ENCODE data around the gene HINT3. TPM values are rescaled to one million over a fixed set of nuclear protein-coding genes. Genes with fewer than 3 reads are reported as not detected.

The HINT3 gene
- total RNA-seq, 1 donor from 2014 or later, result 11.8 TPM

DNA sequence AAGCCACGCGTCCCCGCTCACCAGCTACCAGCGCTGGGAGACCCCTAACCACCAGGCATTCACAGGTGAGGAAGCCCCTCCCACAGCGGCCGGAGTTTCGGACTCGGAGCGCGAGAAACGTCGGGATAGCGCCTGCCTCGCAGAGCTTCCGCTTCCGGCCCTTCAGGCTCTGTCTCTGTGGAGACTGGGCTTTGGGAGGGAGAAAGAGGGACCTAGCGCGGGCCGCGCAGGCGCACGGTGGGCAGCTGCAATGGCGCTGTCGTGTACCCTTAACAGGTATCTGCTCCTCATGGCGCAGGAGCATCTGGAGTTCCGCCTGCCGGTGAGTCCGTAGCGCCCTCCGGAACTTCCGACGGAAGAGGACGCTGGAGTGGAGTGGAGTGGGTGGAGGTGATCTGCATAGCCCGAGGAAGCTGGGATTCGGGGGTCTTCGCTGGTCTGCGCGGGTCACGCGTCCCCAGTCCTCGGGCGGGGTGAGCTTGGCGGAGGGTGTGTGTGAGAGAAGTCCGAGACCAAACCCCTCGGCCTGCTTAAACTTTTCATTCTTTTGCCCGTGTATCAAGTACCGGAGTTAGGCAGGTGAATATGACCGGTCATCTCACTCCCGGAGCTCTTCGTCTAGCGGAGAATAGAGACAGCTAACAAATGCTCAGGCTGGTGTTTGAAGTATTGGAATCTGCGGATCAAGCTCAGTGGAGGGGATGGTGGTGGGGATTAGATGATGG, 29.9 kb downstream of the HINT3 start, which contains the start of gene TRMT11:
Gene TRMT11, plus strand, starts transcription at position 240 of the 725 bp plus-strand sequence. Its CDS starts 11 bp downstream, at position 251.
- DNase-seq (ENCODE audit: low read depth) (peak; percentile 74), FAIRE-seq (no peak)
- Mint-ChIP-seq H3K4me1 (ENCODE audit: low read depth, unreplicated experiment) (peaks cover 22% of the 10 kb centered on the region), H3K27me3 (ENCODE audit: low read depth, unreplicated experiment) (no peaks in the 10 kb centered on the region), H3K36me3 (ENCODE audit: low read depth, unreplicated experiment) (no peaks in the 10 kb centered on the region), H3K4me3 (ENCODE audit: unreplicated experiment) (peak within 1 kb of the TSS; percentile 15), H3K9me3 (ENCODE audit: unreplicated experiment) (no peaks in the 10 kb centered on the region), H3K27ac (ENCODE audit: unreplicated experiment) (no peak within 1 kb of the TSS)
- Histone ChIP-seq H3K79me2 (ENCODE audit: insufficient read depth, low read length) (peaks cover 48% of the 10 kb centered on the region), H3K4me2 (ENCODE audit: low read length) (peak within 1 kb of the TSS; percentile 87), H3K36me3 (ENCODE audit: insufficient read depth, low read length) (no peaks in the 10 kb centered on the region), H4K20me1 (ENCODE audit: insufficient read depth, low read length) (peaks cover 21% of the 10 kb centered on the region), H3K9me3 (ENCODE audit: insufficient read depth, low read depth, low read length) (no peaks in the 10 kb centered on the region), H2AFZ (ENCODE audit: low read depth, low read length) (peak within 1 kb of the TSS; percentile 93), H3K27ac (ENCODE audit: low read depth, low read length) (peak within 1 kb of the TSS; percentile 61), H3K4me3 (ENCODE audit: insufficient read depth, low read depth, low read length) (peak within 1 kb of the TSS; percentile 85), H3K4me1 (ENCODE audit: insufficient read depth, low read length) (peaks cover 26% of the 10 kb centered on the region), H3K9ac (ENCODE audit: low read length) (peak within 1 kb of the TSS; percentile 87), H3K27me3 (ENCODE audit: insufficient read depth, low read length) (no peaks in the 10 kb centered on the region)
- TF ChIP-seq EZH2 (IDR thresholded peaks at IDR 0.05; ENCODE audit: insufficient read depth, low read length), result no peak
- no peak for TF ChIP-seq CTCF (IDR thresholded peaks at IDR 0.05; ENCODE audit: insufficient read depth, low read depth, low read length)

DNA sequence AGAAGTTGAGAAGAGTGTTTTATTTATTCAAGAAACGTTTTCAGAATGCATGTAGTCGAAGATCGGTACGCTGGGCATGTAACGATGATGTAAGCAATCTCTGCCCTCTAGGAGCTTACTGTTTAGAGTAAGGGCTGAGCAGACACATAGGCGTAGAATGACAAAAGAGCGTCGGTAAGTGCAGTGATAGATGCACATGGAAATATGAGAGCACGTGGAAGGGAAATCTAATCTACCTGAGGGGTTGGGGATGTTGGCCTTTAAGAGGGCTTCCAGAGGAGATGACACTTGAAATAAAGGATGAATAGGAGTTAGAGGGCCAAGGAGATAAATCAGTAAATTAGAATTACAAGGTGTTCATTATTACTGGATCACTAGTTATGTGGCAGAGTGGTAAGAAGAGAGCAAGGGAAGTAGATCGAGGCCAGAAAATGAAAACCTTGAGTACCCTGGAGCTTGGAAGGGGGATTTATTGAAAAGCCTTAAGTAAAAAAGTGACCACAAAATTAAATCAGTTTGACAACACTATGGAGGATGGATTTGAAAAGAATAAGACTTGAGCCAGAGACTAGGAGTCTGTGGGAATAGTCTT, 30.6 kb downstream of the HINT3 start:
- Mint-ChIP-seq H3K4me3 (ENCODE audit: unreplicated experiment) (no peak overlapping the region), H3K4me1 (ENCODE audit: low read depth, unreplicated experiment) (peaks cover 22% of the 10 kb centered on the region), H3K36me3 (ENCODE audit: low read depth, unreplicated experiment) (no peaks in the 10 kb centered on the region), H3K27me3 (ENCODE audit: low read depth, unreplicated experiment) (no peaks in the 10 kb centered on the region), H3K27ac (ENCODE audit: unreplicated experiment) (no peak overlapping the region), H3K9me3 (ENCODE audit: unreplicated experiment) (no peaks in the 10 kb centered on the region)
- Histone ChIP-seq H3K9ac (ENCODE audit: low read length) (peak overlapping the region; percentile 87), H3K36me3 (ENCODE audit: insufficient read depth, low read length) (no peaks in the 10 kb centered on the region), H3K27me3 (ENCODE audit: insufficient read depth, low read length) (no peaks in the 10 kb centered on the region), H3K4me1 (ENCODE audit: insufficient read depth, low read length) (peaks cover 26% of the 10 kb centered on the region), H3K79me2 (ENCODE audit: insufficient read depth, low read length) (peaks cover 55% of the 10 kb centered on the region), H3K9me3 (ENCODE audit: insufficient read depth, low read depth, low read length) (no peaks in the 10 kb centered on the region), H4K20me1 (ENCODE audit: insufficient read depth, low read length) (peaks cover 23% of the 10 kb centered on the region), H2AFZ (ENCODE audit: low read depth, low read length) (peak overlapping the region; percentile 93), H3K4me2 (ENCODE audit: low read length) (peak overlapping the region; percentile 87), H3K27ac (ENCODE audit: low read depth, low read length) (peak overlapping the region; percentile 61), H3K4me3 (ENCODE audit: insufficient read depth, low read depth, low read length) (peak overlapping the region; percentile 85)
- no peak for TF ChIP-seq EZH2 (IDR thresholded peaks at IDR 0.05; ENCODE audit: insufficient read depth, low read length)
- no peak for TF ChIP-seq CTCF (IDR thresholded peaks at IDR 0.05; ENCODE audit: insufficient read depth, low read depth, low read length)
- DNase-seq (ENCODE audit: low read depth) (peak; percentile 22), FAIRE-seq (no peak)

Data from astrocyte (in vitro differentiated cells and primary cell).